KG1 (cell line): Measurements from ENCODE around the gene DAW1.
A peak's percentile ranks its signal among the peaks of the same experiment; 100 is the strongest.

ENCODE experiments used
- DNase-seq: peaks from one replicate; lab custom pipeline; 2025; lab: John Stamatoyannopoulos, UW

DAW1 gene

GRCh38 chr2:227862227-227862740 lies 9.1 kb upstream of the DAW1 start:
- peak; percentile 3 for DNase-seq

- no peak for DNase-seq
These were observed 8.5 kb upstream of the DAW1 start for GRCh38 chr2:227862741-227863588.

DNA sequence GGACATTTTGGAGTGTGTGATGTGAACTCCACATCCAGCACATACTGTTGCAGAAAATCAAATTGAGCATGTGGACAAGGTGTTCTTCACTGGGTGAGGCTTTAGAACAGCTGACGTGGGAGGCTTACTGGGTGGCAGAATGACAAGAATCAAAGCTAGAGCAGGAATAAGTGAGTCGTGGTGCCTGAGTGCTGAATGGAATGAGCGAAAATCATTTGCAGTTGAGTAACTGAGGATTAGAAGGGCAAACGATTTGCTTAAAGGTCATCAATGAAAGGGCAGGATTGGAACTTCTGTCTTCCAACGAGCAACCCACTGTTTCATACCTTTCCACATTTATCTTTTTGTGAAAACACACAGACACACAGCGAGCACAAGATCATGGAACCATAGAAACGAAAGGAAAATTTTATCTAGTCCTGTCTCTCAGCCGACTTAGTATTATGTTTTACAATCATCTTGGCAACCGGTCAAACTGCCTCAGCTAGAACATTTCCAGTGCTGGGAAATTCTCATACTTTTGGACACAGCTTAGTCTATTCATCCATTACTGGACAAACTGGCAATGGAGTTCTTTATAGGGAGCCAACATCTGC lies 7.2 kb upstream of the DAW1 start:
- no peak for DNase-seq

DNA sequence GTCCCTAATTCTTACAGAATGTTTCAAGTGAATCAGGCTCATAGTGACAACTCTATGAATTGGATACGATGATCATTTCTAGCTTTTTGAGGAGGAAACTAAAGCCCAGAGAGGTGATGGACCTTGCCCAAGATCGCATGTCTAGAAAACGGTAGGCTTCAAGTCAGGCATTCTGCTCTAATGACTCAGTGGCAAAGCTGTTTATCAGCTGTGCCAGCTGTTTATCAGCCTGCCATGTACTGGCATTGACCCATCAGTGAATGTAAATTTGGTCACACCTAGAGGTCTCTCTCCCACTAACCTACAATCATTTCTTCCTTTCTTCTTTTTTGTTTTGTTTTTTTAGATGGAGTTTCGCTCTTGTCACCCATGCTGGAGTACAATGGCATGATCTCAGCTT lies 6.1 kb upstream of the DAW1 start:
- DNase-seq: no peak

GRCh38 chr2:227867386-227867785 lies 4.0 kb upstream of the DAW1 start:
- DNase-seq: no peak

DNA sequence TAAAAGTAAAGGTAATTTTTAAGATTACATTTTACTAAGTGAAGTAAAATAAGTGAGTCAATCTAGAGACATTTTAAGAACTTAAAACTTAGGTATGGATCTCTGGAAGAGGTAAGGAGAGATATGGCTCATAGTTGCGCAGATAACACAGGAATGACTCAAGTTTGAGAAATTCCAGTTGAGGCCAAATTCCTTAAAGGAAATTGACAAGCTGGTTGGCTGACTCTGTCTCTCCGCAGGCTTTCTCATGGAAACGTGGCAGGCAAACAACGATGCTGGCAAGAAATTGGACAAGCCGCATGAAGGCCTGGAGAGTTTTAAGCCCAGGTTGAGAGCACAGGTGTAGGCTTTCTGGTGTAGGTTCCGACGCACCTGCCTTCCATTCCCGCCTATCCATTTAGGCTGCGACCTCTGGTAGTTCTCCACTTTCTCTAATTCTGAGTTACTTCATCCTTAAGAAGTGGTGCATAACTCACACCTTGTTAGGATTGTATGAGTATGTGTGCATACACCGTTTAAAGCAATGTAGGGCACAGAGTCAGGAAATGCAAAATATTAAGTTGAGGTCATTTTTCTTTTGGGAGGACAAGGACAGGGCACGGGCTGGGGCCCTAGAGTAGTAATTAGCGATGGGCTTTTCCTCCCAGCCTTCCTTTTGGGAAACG lies 589 bp upstream of the DAW1 start:
- no peak for DNase-seq

- DNase-seq: no peak
These were observed 1.2 kb downstream of the DAW1 start for GRCh38 chr2:227872676-227873075.

GRCh38 chr2:227876300-227876801 lies 4.9 kb downstream of the DAW1 start:
- DNase-seq: no peak

- DNase-seq: no peak
These were observed 6.2 kb downstream of the DAW1 start for GRCh38 chr2:227877421-227878310.

- no peak for DNase-seq
These were observed 9.0 kb downstream of the DAW1 start for GRCh38 chr2:227880460-227880859.

DNA sequence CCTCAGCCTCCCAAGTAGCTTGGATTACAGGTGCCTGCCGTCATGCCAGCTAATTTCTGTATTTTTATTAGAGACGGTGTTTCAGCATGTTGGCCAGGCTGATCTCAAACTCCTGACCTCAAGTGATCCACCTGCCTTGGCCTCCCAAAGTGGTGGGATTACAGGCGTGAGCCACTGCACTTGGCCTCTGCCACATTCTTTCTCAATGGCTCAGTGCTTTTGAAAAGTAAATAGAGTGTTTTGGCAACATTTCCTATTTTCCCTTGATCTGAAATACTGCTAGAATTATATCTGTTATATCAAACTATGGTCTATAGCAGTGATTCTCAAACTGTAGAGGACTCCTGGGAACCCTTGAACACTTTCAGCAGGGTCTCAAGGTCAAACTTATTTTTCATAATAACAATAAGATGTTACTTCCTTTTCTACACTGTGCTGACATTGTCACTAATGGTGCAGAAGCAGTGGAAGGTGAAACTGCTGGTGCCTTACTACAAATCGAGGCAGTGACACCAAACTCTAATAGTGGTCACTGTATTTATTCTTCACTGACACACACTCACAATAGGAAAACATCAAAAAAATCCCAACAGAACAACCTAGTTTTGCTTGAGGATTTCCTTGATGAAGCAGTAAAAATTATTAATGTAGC lies 10.6 kb downstream of the DAW1 start:
- no peak for DNase-seq

DNA sequence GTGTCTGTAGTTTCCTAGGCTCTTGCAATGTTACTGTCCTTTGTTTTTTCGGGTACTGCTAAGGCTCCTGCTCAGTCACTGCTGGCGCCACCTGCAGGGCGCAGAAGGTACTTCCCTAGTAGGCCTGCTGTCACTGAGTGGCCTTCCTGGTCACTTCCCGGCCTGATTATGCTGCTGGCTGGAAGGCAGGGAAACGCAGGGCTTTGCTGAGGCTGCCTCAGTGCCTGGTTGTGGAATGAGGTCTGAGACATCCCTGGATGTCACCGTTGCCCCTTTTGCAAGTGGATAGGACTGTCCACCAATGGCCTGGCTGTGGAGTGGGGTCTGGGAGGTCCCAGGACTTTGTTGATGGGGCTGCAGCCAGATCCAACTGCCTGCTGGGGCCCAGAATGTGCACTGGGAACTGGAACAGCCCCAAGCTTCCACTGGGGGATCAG lies 13.1 kb downstream of the DAW1 start:
- DNase-seq: peak; percentile 3

DNA sequence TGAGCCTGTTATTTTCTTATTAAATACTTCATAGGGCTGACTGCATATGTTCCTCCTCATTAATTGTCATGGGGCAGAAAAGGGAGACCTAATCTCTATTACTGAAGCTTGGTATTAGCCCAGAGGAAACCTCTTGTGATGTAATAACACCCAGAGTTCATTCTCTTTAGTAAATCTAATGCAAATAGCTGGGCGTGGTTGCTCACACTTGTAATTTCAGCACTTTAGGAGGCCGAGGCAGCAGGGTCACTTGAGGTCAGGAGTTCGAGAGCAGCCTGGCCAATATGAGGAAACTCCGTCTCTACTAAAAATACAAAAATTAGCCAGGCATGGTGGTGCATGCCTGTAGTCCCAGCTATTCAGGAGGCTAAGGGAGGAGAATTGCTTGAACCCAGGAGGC lies 14.7 kb downstream of the DAW1 start:
- DNase-seq: no peak

- no peak for DNase-seq
These were observed 16.9 kb downstream of the DAW1 start for GRCh38 chr2:227888289-227888688.

DNA sequence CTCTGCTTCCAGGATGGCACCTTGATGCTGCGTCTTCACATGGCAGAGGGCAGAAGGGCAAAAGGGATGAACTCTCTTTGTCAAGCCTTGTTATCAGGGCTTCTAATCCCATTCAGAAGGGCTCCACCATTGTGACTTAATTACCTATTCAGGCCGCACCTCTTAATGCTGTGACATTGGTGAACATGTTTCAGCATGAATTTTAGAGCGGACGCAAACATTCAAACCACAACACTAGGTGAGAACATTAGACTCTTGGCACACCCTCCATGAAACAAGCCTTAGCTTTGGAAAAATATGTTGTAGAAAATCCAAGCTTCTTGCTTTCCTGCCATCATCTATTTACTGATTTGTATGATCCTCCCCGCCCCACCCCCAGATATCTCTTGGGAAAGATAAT lies 17.9 kb downstream of the DAW1 start:
- DNase-seq: no peak

- no peak for DNase-seq
These were observed 19.2 kb downstream of the DAW1 start for GRCh38 chr2:227890495-227891079.

DNA sequence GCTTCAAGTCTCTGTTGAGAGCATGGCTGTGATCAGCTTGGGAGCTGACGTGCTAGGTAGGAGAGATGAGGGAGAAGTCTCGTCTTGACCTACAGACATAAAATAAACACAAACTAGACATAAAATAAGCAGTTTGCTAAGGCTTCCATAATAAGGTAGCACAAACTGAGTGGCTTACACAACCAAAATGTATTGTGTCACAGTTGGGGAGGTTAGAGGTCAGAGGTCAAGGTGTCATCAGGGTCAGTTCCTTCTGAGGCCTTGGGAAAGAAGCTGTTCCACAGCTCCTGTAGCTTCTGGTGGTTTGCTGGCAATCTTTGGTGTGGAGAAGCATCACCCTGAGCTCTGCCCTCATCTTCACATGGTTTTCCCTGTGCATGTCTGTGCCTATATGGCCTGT lies 20.2 kb downstream of the DAW1 start:
- no peak for DNase-seq

- DNase-seq: no peak
These were observed 31.9 kb downstream of the DAW1 start for GRCh38 chr2:227903381-227903780.

GRCh38 chr2:227906991-227907390 lies 35.6 kb downstream of the DAW1 start:
- DNase-seq: no peak

- no peak for DNase-seq
These were observed 37.0 kb downstream of the DAW1 start for GRCh38 chr2:227908266-227909054.
